Measurements from ENCODE around the gene NOS1.

- TF ChIP-seq CTCF (IDR thresholded peaks at IDR 0.05 in 4 of 5, conservative IDR thresholded peaks at IDR 0.05 in 1 of 5) (no peak), POLR2A (IDR thresholded peaks at IDR 0.05) (no peak)
Observed at GRCh38 chr12:117360551-117361346, 677 bp downstream of the NOS1 start.
